AG10803 (cell line): ENCODE measurements around the gene PACS2.
"Not testable (repeated sequence)": the region's sequence is repeated elsewhere in the genome, so short reads cannot be mapped to it uniquely, and the experiment has no call there.

Experiments used
- DNase-seq: peaks from one replicate; pipeline ENCODE4 v3.0.0; 2010; ENCODE audit warnings: low read depth
- H3K4me3 ChIP-seq: 2 replicates; pipeline ENCODE4 v1.5.1; 2011; ENCODE audit warnings: mild to moderate bottlenecking, low read length, control low read depth
- CTCF ChIP-seq: conservative IDR thresholded peaks from 2 replicates; pipeline ENCODE4 v1.5.1; 2011; ENCODE audit warnings: mild to moderate bottlenecking, low read length, control low read depth, inconsistent platforms

The PACS2 gene

GRCh38 chr14:105330491-105330895 is 15.9 kb downstream of the PACS2 start:
- TF ChIP-seq CTCF, result no peak
- no peak overlapping the region for H3K4me3 ChIP-seq
- peak; percentile 78 for DNase-seq

GRCh38 chr14:105331575-105332349 is 17.2 kb downstream of the PACS2 start:
- H3K4me3 ChIP-seq, result no peak overlapping the region
- DNase-seq, result no peak
- no peak for TF ChIP-seq CTCF

- no peak for DNase-seq
- no peak for TF ChIP-seq CTCF
- H3K4me3 ChIP-seq, result no peak overlapping the region
These were observed 17.9 kb downstream of the PACS2 start for GRCh38 chr14:105332350-105332874.

- TF ChIP-seq CTCF, result no peak
- no peak for DNase-seq
- no peak overlapping the region for H3K4me3 ChIP-seq
These were observed 18.5 kb downstream of the PACS2 start for GRCh38 chr14:105333020-105333490.

- no peak for DNase-seq
- H3K4me3 ChIP-seq, result no peak overlapping the region
- TF ChIP-seq CTCF, result no peak
These were observed 19.2 kb downstream of the PACS2 start for GRCh38 chr14:105333613-105334364.

- TF ChIP-seq CTCF, result no peak
- DNase-seq, result no peak
- H3K4me3 ChIP-seq, result no peak overlapping the region
These were observed 20.1 kb downstream of the PACS2 start for GRCh38 chr14:105334383-105335230.

- not testable (repeated sequence) for DNase-seq, H3K4me3 ChIP-seq
These were observed 20.6 kb downstream of the PACS2 start for GRCh38 chr14:105335231-105335542.
